SK-N-SH (cell line): Measurements from ENCODE around the gene MACROH2A2.

Experiments
- NFIC ChIP-seq: IDR thresholded peaks from 2 replicates; pipeline ENCODE4 v1.4.0; 2012; ENCODE audit warnings: borderline replicate concordance
- RAD21 ChIP-seq: IDR thresholded peaks from 2 replicates; pipeline ENCODE4 v1.6.1; 2012; ENCODE audit warnings: mild to moderate bottlenecking, low read length
- RCOR1 ChIP-seq: fragments of 150-350 bp; IDR thresholded peaks from 2 replicates; pipeline ENCODE4 v1.6.1; 2017; ENCODE audit warnings: antibody characterized with exemption, low read length
- RXRA ChIP-seq: IDR thresholded peaks from 2 replicates; pipeline ENCODE4 v1.4.0; 2012; ENCODE audit warnings: low read depth, mild to moderate bottlenecking, borderline replicate concordance
- TF ChIP-seq, protein P1 (sequence below): fragments of 200-600 bp; sonication (generic); IDR thresholded peaks from 2 replicates; pipeline ENCODE4 v1.6.1; 2017; ENCODE audit warnings: antibody characterized with exemption, mild to moderate bottlenecking, moderate library complexity

- TF ChIP-seq RXRA = no peak
- TF ChIP-seq NFIC = no peak
- TF ChIP-seq, protein P1, sequence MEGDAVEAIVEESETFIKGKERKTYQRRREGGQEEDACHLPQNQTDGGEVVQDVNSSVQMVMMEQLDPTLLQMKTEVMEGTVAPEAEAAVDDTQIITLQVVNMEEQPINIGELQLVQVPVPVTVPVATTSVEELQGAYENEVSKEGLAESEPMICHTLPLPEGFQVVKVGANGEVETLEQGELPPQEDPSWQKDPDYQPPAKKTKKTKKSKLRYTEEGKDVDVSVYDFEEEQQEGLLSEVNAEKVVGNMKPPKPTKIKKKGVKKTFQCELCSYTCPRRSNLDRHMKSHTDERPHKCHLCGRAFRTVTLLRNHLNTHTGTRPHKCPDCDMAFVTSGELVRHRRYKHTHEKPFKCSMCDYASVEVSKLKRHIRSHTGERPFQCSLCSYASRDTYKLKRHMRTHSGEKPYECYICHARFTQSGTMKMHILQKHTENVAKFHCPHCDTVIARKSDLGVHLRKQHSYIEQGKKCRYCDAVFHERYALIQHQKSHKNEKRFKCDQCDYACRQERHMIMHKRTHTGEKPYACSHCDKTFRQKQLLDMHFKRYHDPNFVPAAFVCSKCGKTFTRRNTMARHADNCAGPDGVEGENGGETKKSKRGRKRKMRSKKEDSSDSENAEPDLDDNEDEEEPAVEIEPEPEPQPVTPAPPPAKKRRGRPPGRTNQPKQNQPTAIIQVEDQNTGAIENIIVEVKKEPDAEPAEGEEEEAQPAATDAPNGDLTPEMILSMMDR = no peak
- TF ChIP-seq RCOR1 = no peak
- no peak for TF ChIP-seq RAD21
Measured at GRCh38 chr10:70118196-70118595, 65.5 kb downstream of the MACROH2A2 start.
